WERI-Rb-1 (cell line): ENCODE measurements around the gene ARHGEF4.
A peak's percentile ranks its signal among the peaks of the same experiment; 100 is the strongest.

ENCODE experiments used
- DNase-seq: peaks from one replicate; pipeline ENCODE4 v3.0.0-alpha.2; 2020
- H3K27ac ChIP-seq: fragments of 250-450 bp; sonication (Bioruptor Pico); 2 replicates; pipeline ENCODE4 v1.5.1; 2020; ENCODE audit warnings: mild to moderate bottlenecking, moderate library complexity
- H3K27me3 ChIP-seq: fragments of 250-450 bp; sonication (Bioruptor Pico); 2 replicates; pipeline ENCODE4 v1.5.1; 2021; ENCODE audit warnings: mild to moderate bottlenecking, low read depth, moderate library complexity; ENCODE audit not compliant: insufficient read depth, severe bottlenecking
- H3K36me3 ChIP-seq: fragments of 250-450 bp; sonication (Bioruptor Pico); 2 replicates; pipeline ENCODE4 v1.5.1; 2020; ENCODE audit warnings: mild to moderate bottlenecking, moderate library complexity
- H3K4me3 ChIP-seq: 2 replicates; pipeline ENCODE4 v1.5.1; 2011; ENCODE audit warnings: low read depth, mild to moderate bottlenecking, control low read depth, low read length
- H3K9me3 ChIP-seq: fragments of 250-450 bp; sonication (Bioruptor Pico); 2 replicates; pipeline ENCODE4 v1.5.1; 2021; ENCODE audit warnings: mild to moderate bottlenecking, moderate library complexity; ENCODE audit not compliant: severe bottlenecking
- TF ChIP-seq, protein P1 (sequence below): IDR thresholded peaks from 2 replicates; pipeline ENCODE4 v1.5.1; 2011; ENCODE audit warnings: low read depth, mild to moderate bottlenecking, control low read depth, inconsistent platforms, low read length

The ARHGEF4 gene

DNA sequence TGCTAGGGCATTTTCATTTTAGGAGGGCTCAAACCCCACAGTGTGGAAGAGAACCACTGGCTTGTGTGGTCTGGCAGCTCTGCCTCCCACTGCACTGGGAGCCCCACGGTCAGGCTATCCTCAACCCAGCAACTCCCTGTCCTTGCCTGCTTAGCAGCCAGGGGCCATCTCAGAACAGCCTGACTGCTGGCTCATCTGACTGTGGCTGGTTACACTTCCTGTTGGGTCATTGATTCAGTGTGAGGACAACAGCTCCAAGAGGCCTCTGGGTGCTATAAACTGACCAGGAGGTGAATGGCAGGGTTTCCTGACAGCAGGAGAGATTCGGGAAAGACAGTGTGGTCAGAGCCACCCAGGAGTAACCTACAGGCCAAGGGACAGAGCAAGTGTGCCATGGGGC is 41.3 kb upstream of the ARHGEF4 start:
- no peak overlapping the region for H3K27ac ChIP-seq
- no peak overlapping the region for H3K4me3 ChIP-seq
- H3K27me3 ChIP-seq: no peaks in the 10 kb centered on the region
- H3K36me3 ChIP-seq: peaks cover 3% of the 10 kb centered on the region; the same call in 1 of the 2 replicates
- no peak for DNase-seq
- TF ChIP-seq, protein P1, sequence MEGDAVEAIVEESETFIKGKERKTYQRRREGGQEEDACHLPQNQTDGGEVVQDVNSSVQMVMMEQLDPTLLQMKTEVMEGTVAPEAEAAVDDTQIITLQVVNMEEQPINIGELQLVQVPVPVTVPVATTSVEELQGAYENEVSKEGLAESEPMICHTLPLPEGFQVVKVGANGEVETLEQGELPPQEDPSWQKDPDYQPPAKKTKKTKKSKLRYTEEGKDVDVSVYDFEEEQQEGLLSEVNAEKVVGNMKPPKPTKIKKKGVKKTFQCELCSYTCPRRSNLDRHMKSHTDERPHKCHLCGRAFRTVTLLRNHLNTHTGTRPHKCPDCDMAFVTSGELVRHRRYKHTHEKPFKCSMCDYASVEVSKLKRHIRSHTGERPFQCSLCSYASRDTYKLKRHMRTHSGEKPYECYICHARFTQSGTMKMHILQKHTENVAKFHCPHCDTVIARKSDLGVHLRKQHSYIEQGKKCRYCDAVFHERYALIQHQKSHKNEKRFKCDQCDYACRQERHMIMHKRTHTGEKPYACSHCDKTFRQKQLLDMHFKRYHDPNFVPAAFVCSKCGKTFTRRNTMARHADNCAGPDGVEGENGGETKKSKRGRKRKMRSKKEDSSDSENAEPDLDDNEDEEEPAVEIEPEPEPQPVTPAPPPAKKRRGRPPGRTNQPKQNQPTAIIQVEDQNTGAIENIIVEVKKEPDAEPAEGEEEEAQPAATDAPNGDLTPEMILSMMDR: no peak
- no peaks in the 10 kb centered on the region for H3K9me3 ChIP-seq

DNA sequence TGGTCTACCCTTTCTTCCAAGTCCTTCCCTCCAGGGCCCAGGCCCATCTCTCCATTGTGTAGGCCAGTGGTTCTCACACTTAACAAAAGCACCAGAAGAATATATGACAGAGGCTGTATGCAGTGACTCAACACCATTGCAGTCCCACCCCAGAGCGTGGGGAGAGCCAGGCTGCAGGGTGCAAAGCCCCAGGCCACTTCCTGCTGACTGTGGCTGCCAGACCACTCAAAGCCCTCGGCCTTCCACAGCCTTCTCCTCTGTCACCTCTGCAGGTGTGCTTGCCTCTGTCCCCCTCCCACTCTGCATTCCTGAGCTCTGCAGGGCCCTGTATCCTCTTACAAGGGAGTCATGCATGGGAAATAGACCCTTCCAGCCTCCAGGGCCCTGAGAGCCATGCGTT is 40.4 kb upstream of the ARHGEF4 start:
- TF ChIP-seq, protein P1: no peak
- H3K9me3 ChIP-seq: no peaks in the 10 kb centered on the region
- H3K36me3 ChIP-seq: peaks cover 3% of the 10 kb centered on the region; the same call in 1 of the 2 replicates
- DNase-seq: no peak
- no peak overlapping the region for H3K27ac ChIP-seq
- no peaks in the 10 kb centered on the region for H3K27me3 ChIP-seq
- H3K4me3 ChIP-seq: no peak overlapping the region

DNA sequence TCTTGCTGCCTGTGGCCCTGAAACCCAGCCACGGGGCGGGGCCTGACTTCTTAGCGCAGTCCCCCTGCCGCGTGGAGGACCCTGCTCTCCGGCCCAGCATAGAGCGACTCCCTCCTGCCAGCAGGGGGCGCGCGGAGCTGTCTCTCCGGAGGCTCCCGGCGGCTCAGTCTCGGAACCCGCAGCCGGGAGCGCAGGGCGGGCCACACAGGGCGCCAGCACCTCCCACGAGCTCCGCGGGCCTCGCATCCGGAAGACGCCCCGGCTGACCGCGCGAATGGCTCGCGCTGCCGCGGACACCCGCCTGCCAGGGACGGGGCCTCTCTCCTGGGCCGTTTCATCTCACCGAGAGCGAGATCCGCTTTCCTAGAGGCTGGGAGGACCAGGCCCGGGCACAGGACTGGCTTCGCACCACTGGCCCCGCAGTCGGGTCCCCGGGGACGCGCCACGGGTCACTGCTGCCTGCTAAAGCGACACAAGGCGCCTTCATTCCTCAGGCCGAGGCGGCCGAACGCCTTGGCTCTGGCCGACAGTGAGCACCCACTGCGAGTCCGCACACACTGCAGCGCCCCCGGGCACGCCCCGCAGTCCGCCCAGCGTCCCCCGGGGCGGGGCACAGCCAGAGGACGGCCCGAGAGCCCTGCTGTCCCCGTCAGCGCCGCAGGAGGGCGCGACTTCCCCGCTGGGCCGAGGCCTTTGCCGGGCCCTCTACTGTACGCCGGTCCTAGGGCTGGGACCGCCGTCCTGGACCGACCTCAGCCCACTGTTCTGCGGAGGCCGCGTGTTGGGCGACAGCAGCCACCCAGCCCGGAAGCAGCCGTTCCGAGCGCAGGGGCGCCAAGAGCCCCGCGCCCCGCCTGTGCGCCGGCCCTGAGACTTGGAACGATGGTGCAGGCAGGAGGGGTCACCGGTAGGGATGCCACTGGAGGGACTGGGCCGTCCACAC is 39.0 kb upstream of the ARHGEF4 start:
- H3K27ac ChIP-seq: peak overlapping the region; percentile 80
- peak overlapping the region; percentile 79 for H3K4me3 ChIP-seq
- DNase-seq: peak; percentile 93
- H3K27me3 ChIP-seq: no peaks in the 10 kb centered on the region
- peaks cover 3% of the 10 kb centered on the region; the same call in 1 of the 2 replicates for H3K36me3 ChIP-seq
- TF ChIP-seq, protein P1: peak; percentile 95
- H3K9me3 ChIP-seq: no peaks in the 10 kb centered on the region

DNA sequence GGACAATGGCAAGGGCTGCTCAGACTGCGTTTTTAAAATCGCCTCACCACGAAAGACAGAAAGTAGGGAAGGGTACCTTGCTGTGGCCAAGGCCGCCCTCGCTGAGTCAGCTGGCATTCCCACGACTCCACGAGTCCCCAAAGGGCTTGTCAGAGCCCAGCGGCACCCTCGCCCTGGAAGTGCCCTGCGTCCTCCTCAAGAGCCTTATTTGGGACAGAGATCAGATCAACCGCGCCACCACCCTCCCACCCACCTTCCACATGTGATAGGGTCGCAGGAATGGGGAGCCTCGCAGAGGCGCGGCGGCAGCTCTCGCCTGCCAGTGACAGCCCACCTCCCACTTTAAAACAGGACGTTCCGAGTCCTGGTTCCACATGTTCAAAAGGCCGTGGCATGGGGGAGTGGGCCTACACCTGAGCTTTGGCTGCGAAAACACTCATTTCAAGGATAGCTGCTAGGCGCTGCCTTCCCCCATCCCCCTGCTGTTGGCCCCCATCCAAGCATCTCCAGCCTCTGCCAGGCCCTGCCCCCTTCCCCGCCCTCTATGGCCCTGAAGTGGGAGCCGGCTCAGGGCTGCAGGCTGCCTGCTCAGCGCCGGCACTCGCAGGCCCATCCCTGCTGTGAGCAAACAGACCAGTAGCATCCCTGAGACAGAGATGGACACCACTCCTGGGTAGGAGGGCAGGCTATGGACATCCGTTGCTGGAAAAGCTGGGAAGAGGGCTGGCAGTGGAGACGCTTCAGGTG is 38.1 kb upstream of the ARHGEF4 start:
- H3K36me3 ChIP-seq: peaks cover 3% of the 10 kb centered on the region; the same call in 1 of the 2 replicates
- peak overlapping the region; percentile 79 for H3K4me3 ChIP-seq
- H3K27ac ChIP-seq: peak overlapping the region; percentile 40; the same call in 1 of the 2 replicates
- no peak for DNase-seq
- TF ChIP-seq, protein P1: no peak
- no peaks in the 10 kb centered on the region for H3K9me3 ChIP-seq
- no peaks in the 10 kb centered on the region for H3K27me3 ChIP-seq

DNA sequence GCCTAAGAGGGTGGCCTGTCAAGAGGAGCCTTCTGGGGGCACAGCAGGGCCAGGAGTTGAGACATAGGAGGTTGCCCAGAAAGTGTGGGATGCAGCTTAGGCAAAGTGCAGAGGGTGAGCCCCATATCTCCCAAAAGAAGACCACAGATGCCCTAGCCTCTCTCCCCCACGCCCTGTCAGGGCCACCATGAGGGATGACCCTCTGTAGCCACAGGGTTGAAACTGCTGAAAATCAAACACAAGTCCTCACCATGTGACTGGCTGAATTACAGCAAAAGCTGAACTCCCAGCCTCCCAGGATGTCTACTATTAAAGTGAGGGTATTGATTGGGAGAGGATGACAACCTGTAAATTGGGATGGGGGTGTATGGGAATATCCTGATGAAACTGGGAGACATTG is 37.4 kb upstream of the ARHGEF4 start:
- Histone ChIP-seq H3K27me3 (no peaks in the 10 kb centered on the region), H3K36me3 (peaks cover 3% of the 10 kb centered on the region; the same call in 1 of the 2 replicates), H3K27ac (no peak overlapping the region), H3K9me3 (no peaks in the 10 kb centered on the region), H3K4me3 (no peak overlapping the region)
- no peak for DNase-seq
- TF ChIP-seq, protein P1: no peak
